HepG2 (cell line): ENCODE results near the gene SLCO4A1. TPM values are rescaled to one million over a fixed set of nuclear protein-coding genes. Genes with fewer than 3 reads are reported as not detected.

ENCODE experiments used
- ASH2L ChIP-seq: fragments of 300-600, 200-600 bp; sonication (generic); IDR thresholded peaks from 2 replicates; pipeline ENCODE4 v1.7.0; 2017; ENCODE audit warnings: low read depth, mild to moderate bottlenecking, moderate library complexity, mixed read lengths, low read length; ENCODE audit not compliant: insufficient read length
- ERF ChIP-seq: IDR thresholded peaks from 2 replicates; pipeline ENCODE4 v1.6.1; 2018; ENCODE audit warnings: missing biosample characterization, missing genetic modification reagents
- FOSL1 ChIP-seq: sonication (generic); formaldehyde crosslinking; IDR thresholded peaks from 2 replicates; pipeline ENCODE4 v1.9.0; 2021; ENCODE audit warnings: missing genetic modification reagents, borderline replicate concordance
- KDM6A ChIP-seq: IDR thresholded peaks from 2 replicates; pipeline ENCODE4 v1.6.1; 2016; ENCODE audit warnings: low read depth
- KLF16 ChIP-seq, 2 experiments: sonication (generic) in 1 of 2; formaldehyde crosslinking in 1 of 2; IDR thresholded peaks; 2 replicates each; pipeline versions ENCODE4 v1.6.1 to v1.8.0; 2016 to 2023; ENCODE audit warnings: missing genetic modification reagents in 2 of 2, missing compliant biosample characterization in 1 of 2
- SMAD3 ChIP-seq: sonication (generic); formaldehyde crosslinking; IDR thresholded peaks from 2 replicates; pipeline ENCODE4 v1.4.0; 2020; ENCODE audit warnings: missing genetic modification reagents
- TGIF2 ChIP-seq: IDR thresholded peaks from 2 replicates; pipeline ENCODE4 v1.6.1; 2016; ENCODE audit warnings: control low read depth, missing compliant biosample characterization
- ZNF121 ChIP-seq: sonication (generic); formaldehyde crosslinking; IDR thresholded peaks from 2 replicates; pipeline ENCODE4 v1.5.0; 2020; ENCODE audit warnings: mild to moderate bottlenecking, missing genetic modification reagents
- ZNF230 ChIP-seq: sonication (generic); formaldehyde crosslinking; IDR thresholded peaks from 2 replicates; pipeline ENCODE4 v1.4.0; 2020; ENCODE audit warnings: mild to moderate bottlenecking, missing genetic modification reagents
- ZNF235 ChIP-seq: sonication (generic); formaldehyde crosslinking; IDR thresholded peaks from 2 replicates; pipeline ENCODE4 v1.8.1; 2023; ENCODE audit warnings: mild to moderate bottlenecking, missing genetic modification reagents, borderline replicate concordance
- ZNF253 ChIP-seq: sonication (generic); formaldehyde crosslinking; IDR thresholded peaks from 2 replicates; pipeline ENCODE4 v1.8.0; 2022; ENCODE audit warnings: mild to moderate bottlenecking, missing genetic modification reagents, borderline replicate concordance
- ZNF337 ChIP-seq: sonication (generic); formaldehyde crosslinking; IDR thresholded peaks from 2 replicates; pipeline ENCODE4 v1.5.1; 2020; ENCODE audit warnings: missing genetic modification reagents, low read depth, mild to moderate bottlenecking, borderline replicate concordance
- ZNF33A ChIP-seq: sonication (generic); formaldehyde crosslinking; IDR thresholded peaks from 2 replicates; pipeline ENCODE4 v1.5.1; 2020; ENCODE audit warnings: missing genetic modification reagents, mild to moderate bottlenecking, moderate library complexity, borderline replicate concordance
- ZNF713 ChIP-seq: sonication (generic); formaldehyde crosslinking; IDR thresholded peaks from 2 replicates; pipeline ENCODE4 v1.4.0; 2020; ENCODE audit warnings: mild to moderate bottlenecking, missing genetic modification reagents
- ZNF878 ChIP-seq: sonication (generic); formaldehyde crosslinking; IDR thresholded peaks from 2 replicates; pipeline ENCODE4 v1.8.1; 2023; ENCODE audit warnings: mild to moderate bottlenecking, missing genetic modification reagents, moderate library complexity
- polyA plus RNA-seq, 8 experiments: library from polyadenylated mRNA; depleted of rRNA in 3 of 8; stranded (reverse) in 7 of 8; unstranded in 1 of 8; fragments of >200 nt; fragmentation: Illumina TruSeq in 4 of 8; extraction: Trizol in 4 of 8; gene quantifications; 2 replicates each; pipeline versions ENCODE4 v1.2.1 to v1.2.3, GENCODE V29; 2011 to 2016; ENCODE audit warnings: low read depth in 4 of 8, missing spikeins in 1 of 8, mixed read lengths in 1 of 8; ENCODE audit not compliant: insufficient read depth in 1 of 8
- total RNA-seq, 5 experiments: library from RNA; depleted of rRNA; stranded (reverse); fragments of >200 nt; fragmentation: Illumina TruSeq; extraction: Trizol; gene quantifications; 2 replicates each; pipeline ENCODE4 v1.2.3, GENCODE V29; 2016; ENCODE audit warnings: low read depth in 1 of 5
- TF ChIP-seq, protein P1 (sequence below): sonication (generic); formaldehyde crosslinking; IDR thresholded peaks from 2 replicates; pipeline ENCODE4 v1.8.0; 2022; ENCODE audit warnings: mild to moderate bottlenecking, missing genetic modification reagents, borderline replicate concordance
- TF ChIP-seq, protein P2 (sequence below): sonication (generic); formaldehyde crosslinking; IDR thresholded peaks from 2 replicates; pipeline ENCODE4 v1.4.0; 2020; ENCODE audit warnings: mild to moderate bottlenecking, missing genetic modification reagents
- TF ChIP-seq, protein P3 (sequence below): sonication (generic); formaldehyde crosslinking; IDR thresholded peaks from 2 replicates; pipeline ENCODE4 v1.5.1; 2020; ENCODE audit warnings: missing genetic modification reagents, mild to moderate bottlenecking, borderline replicate concordance
- TF ChIP-seq, protein P4 (sequence below): sonication (generic); formaldehyde crosslinking; conservative IDR thresholded peaks from 2 replicates; pipeline ENCODE4 v1.8.1; 2023; ENCODE audit warnings: missing genetic modification reagents

Gene SLCO4A1
- total and polyA plus RNA-seq, 2 of the 13 experiments (the other 11 are each of a cell fraction or from before 2014, with no cell fraction given) = 55.5 to 112 TPM

DNA sequence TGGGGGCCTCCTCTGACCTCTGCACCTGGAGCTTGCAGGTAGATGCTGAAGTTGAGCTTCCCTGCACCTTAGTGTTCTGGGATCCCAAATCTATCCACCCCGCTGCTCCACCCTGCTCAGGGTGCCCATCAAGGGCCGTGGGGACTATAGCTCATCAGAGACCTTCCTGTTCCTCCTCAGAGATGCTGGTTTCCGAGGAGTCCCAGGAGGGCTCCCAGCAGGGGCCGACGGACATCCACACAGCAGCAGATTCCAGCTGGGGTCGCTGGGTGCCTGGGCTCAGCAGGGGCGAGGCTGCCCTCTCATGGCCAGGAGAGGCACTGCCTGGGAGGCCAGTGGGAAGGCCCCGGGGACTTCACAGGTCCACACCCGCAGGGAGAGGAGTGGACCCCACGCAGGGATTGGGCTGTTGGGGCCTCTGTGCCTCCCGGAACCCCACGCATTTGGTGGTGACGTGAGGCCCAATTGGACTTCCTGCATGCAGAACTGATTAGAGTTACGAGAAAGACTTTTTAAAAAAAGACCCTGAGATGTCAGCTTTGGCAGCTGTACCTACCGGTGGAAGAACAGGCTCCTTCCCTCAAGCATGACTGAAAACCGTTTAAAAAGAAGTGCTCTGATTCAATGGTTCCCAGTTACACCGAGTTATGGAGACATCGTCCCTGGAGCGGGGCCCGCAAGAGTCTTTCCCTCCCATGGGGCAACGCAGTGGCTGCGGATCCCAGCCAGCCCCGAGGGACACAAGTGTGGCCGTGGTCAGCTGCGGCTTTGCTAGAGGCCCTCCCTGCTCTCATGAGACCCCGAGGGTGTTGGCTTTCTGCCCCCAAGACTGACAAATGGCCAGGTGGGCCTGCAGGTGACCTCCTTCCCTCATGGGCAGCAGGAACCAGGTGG, 25.3 kb upstream of the SLCO4A1 start (continued):
- TF ChIP-seq, protein P1, sequence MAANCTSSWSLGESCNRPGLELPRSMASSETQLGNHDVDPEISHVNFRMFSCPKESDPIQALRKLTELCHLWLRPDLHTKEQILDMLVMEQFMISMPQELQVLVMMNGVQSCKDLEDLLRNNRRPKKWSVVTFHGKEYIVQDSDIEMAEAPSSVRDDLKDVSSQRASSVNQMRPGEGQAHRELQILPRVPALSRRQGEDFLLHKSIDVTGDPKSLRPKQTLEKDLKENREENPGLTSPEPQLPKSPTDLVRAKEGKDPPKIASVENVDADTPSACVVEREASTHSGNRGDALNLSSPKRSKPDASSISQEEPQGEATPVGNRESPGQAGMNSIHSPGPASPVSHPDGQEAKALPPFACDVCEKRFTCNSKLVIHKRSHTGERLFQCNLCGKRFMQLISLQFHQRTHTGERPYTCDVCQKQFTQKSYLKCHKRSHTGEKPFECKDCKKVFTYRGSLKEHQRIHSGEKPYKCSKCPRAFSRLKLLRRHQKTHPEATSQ (CRISPR knock-in tag) = no peak
- TF ChIP-seq ERF (CRISPR knock-in tag) (0 out of 2 replicates have a peak, but pooled peaks have one; percentile 31), TGIF2 (peak; percentile 36; the same call in 1 of the 2 replicates), FOSL1 (CRISPR knock-in tag) (no peak), KDM6A (CRISPR knock-in tag) (no peak), ZNF121 (CRISPR knock-in tag) (no peak), ZNF878 (CRISPR knock-in tag) (no peak), ZNF337 (no peak), ZNF33A (CRISPR knock-in tag) (no peak), ZNF713 (CRISPR knock-in tag) (peak; percentile 92; the same call in 1 of the 2 replicates), ASH2L (no peak), ZNF230 (no peak), KLF16 (CRISPR knock-in tag; IDR thresholded peaks at IDR 0.05) (peak in 1 of 2 experiments; percentile 52; a peak in 1 of 4 replicates), SMAD3 (CRISPR knock-in tag) (no peak), ZNF235 (CRISPR knock-in tag) (peak; percentile 63; the same call in 1 of the 2 replicates), ZNF253 (CRISPR knock-in tag) (0 out of 2 replicates have a peak, but pooled peaks have one; percentile 31)
- TF ChIP-seq, protein P2, sequence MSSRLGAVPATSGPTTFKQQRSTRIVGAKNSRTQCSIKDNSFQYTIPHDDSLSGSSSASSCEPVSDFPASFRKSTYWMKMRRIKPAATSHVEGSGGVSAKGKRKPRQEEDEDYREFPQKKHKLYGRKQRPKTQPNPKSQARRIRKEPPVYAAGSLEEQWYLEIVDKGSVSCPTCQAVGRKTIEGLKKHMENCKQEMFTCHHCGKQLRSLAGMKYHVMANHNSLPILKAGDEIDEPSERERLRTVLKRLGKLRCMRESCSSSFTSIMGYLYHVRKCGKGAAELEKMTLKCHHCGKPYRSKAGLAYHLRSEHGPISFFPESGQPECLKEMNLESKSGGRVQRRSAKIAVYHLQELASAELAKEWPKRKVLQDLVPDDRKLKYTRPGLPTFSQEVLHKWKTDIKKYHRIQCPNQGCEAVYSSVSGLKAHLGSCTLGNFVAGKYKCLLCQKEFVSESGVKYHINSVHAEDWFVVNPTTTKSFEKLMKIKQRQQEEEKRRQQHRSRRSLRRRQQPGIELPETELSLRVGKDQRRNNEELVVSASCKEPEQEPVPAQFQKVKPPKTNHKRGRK (CRISPR knock-in tag) = no peak
- TF ChIP-seq, protein P3, sequence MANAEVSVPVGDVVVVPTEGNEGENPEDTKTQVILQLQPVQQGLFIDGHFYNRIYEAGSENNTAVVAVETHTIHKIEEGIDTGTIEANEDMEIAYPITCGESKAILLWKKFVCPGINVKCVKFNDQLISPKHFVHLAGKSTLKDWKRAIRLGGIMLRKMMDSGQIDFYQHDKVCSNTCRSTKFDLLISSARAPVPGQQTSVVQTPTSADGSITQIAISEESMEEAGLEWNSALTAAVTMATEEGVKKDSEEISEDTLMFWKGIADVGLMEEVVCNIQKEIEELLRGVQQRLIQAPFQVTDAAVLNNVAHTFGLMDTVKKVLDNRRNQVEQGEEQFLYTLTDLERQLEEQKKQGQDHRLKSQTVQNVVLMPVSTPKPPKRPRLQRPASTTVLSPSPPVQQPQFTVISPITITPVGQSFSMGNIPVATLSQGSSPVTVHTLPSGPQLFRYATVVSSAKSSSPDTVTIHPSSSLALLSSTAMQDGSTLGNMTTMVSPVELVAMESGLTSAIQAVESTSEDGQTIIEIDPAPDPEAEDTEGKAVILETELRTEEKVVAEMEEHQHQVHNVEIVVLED (CRISPR knock-in tag) = peak; percentile 54; the same call in 1 of the 2 replicates
- TF ChIP-seq, protein P4, sequence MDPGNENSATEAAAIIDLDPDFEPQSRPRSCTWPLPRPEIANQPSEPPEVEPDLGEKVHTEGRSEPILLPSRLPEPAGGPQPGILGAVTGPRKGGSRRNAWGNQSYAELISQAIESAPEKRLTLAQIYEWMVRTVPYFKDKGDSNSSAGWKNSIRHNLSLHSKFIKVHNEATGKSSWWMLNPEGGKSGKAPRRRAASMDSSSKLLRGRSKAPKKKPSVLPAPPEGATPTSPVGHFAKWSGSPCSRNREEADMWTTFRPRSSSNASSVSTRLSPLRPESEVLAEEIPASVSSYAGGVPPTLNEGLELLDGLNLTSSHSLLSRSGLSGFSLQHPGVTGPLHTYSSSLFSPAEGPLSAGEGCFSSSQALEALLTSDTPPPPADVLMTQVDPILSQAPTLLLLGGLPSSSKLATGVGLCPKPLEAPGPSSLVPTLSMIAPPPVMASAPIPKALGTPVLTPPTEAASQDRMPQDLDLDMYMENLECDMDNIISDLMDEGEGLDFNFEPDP (CRISPR knock-in tag) = no peak
